H1 (cell line): ENCODE data around the gene TMEM150A. TPM values are rescaled to one million over a fixed set of nuclear protein-coding genes. Genes with fewer than 3 reads are reported as not detected.

Experiments used
- ASH2L ChIP-seq: fragments of 200-600, 300-600 bp; sonication (generic); IDR thresholded peaks from one replicate; pipeline ENCODE4 v1.7.1; 2017; ENCODE audit warnings: low read length
- BACH1 ChIP-seq: IDR thresholded peaks from 2 replicates; pipeline ENCODE4 v1.6.1; 2012; ENCODE audit warnings: low read length, improper control_type of control experiment
- BRCA1 ChIP-seq: IDR thresholded peaks from 2 replicates; pipeline ENCODE4 v1.6.1; 2012; ENCODE audit warnings: low read depth, low read length, improper control_type of control experiment
- CEBPB ChIP-seq: IDR thresholded peaks from 2 replicates; pipeline ENCODE4 v1.6.1; 2012; ENCODE audit warnings: low read depth, low read length
- CREB1 ChIP-seq: IDR thresholded peaks from 2 replicates; pipeline ENCODE4 v1.6.1; 2012; ENCODE audit warnings: inconsistent platforms
- JUN ChIP-seq: IDR thresholded peaks from 2 replicates; pipeline ENCODE4 v1.6.1; 2011; ENCODE audit warnings: low read depth, mild to moderate bottlenecking, improper control_type of control experiment, low read length
- KDM5A ChIP-seq: fragments of 200-600 bp; IDR thresholded peaks from 2 replicates; pipeline ENCODE4 v1.7.1; 2012; ENCODE audit warnings: mild to moderate bottlenecking, low read length, inconsistent platforms, mixed read lengths
- MAFK ChIP-seq: IDR thresholded peaks from 2 replicates; pipeline ENCODE4 v1.6.1; 2012; ENCODE audit warnings: low read depth, mild to moderate bottlenecking, improper control_type of control experiment, low read length
- POLR2A ChIP-seq, 2 experiments: IDR thresholded peaks; 1 replicate in 1 of 2; 2 replicates in 1 of 2; pipeline ENCODE4 v1.6.1; 2011; ENCODE audit warnings: low read depth in 2 of 2, low read length in 2 of 2, mild to moderate bottlenecking in 2 of 2; ENCODE audit errors: control extremely low read depth in 1 of 2
- SAP30 ChIP-seq: fragments of 300-600 bp; sonication (generic); IDR thresholded peaks from 2 replicates; pipeline ENCODE4 v1.7.1; 2012; ENCODE audit warnings: low read length, moderate library complexity, mild to moderate bottlenecking, inconsistent platforms; ENCODE audit not compliant: insufficient read depth, insufficient replicate concordance
- TAF1 ChIP-seq: IDR thresholded peaks from 2 replicates; pipeline ENCODE4 v1.6.1; 2011; ENCODE audit warnings: mild to moderate bottlenecking, low read depth, low read length
- polyA plus RNA-seq, 7 experiments: library from polyadenylated mRNA; depleted of rRNA in 3 of 7; stranded (reverse) in 5 of 7; unstranded in 2 of 7; fragments of >200 nt in 5 of 7; fragments of 200-250 nt in 2 of 7; gene quantifications; 1 replicate in 5 of 7; 2 replicates in 1 of 7; 4 replicates in 1 of 7; pipeline versions ENCODE4 v1.2.1 to v1.2.3, GENCODE V29; 2011 to 2013; ENCODE audit warnings: missing spikeins in 2 of 7, mixed read lengths in 2 of 7
- total RNA-seq: library from RNA; stranded (reverse); fragmentation: NEBNext Ultra II Directional; extraction: Animal tissue kit (Norgen Biotek cat#: 25700); gene quantifications from 2 replicates; pipeline ENCODE4 v1.2.1, GENCODE V29; 2021
- TF ChIP-seq, protein P1 (sequence below): IDR thresholded peaks from 2 replicates; pipeline ENCODE4 v1.6.1; 2011; ENCODE audit warnings: low read depth, mild to moderate bottlenecking, low read length; ENCODE audit not compliant: insufficient read depth

TMEM150A gene
- total and polyA plus RNA-seq, 2 of the 8 experiments (the other 6 are each of a cell fraction or from before 2014, with no cell fraction given): 19.8 to 29.9 TPM

DNA sequence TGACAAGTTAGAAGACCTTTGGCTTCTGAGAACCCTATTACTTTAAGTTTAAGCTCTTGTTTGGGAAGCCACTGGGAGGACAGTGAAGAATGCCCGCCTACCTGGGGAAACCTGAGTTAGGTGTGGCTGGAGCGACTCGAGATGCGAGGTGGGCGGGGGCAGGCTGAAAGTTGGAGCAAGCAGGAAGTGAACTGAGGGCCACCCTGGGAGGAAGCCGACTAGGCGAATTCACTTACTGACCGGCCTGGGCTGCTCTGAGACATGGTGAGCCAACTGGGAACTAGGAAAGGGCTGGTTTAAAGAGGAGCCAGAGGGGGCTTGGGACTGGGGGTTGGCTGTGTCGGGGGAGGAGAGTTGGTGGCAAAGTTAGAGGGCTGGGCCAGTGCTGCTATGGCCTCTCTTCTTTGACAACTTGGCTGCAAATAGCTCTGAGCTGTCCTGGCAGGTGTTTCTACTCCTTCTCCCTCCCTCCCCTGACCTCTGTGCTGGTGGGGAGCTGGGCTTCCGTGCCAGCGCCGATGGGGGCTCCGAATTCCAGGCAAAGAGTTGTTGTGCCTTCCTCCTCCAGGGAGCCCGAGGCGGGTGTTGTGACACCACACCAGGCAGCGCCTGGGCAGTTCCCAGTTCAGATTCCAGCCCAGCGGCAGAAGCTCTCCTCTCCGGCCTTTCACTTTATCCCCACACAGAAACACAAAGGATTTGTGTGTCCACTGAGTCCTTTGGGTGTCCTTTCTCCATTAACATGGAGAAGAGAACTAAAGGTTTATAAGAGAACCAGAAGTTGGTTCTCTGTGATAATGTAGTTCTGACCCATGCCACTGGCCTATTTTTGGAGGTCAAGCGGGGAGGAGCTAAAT, 24.9 kb downstream of the TMEM150A start, which contains the start of gene VAMP8 (continued):
- no peak for TF ChIP-seq MAFK
- TF ChIP-seq POLR2A (IDR thresholded peaks at IDR 0.05; ENCODE audit: control extremely low read depth in 1 of 2, low read depth in 2 of 2, low read length in 2 of 2): 0 out of 3 replicates have a peak, but pooled peaks of 1 of the 2 experiments have one; percentile 19
- no peak for TF ChIP-seq BRCA1
- TF ChIP-seq ASH2L: peak; percentile 60
- no peak for TF ChIP-seq JUN
- peak; percentile 27; the same call in 1 of the 2 replicates for TF ChIP-seq TAF1
- no peak for TF ChIP-seq KDM5A
- TF ChIP-seq SAP30: no peak
- TF ChIP-seq BACH1: no peak
- TF ChIP-seq, protein P1, sequence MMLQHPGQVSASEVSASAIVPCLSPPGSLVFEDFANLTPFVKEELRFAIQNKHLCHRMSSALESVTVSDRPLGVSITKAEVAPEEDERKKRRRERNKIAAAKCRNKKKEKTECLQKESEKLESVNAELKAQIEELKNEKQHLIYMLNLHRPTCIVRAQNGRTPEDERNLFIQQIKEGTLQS: no peak
- no peak for TF ChIP-seq CREB1
- TF ChIP-seq CEBPB: no peak
